NCI-H1930 (cell line): Measurements from ENCODE around the gene KRTAP10-12.
"Not testable (repeated sequence)": the region's sequence is repeated elsewhere in the genome, so short reads cannot be mapped to it uniquely, and the experiment has no call there.

Experiments used
- DNase-seq, 2 experiments: peaks; one replicate each; lab custom pipeline; 2025; lab: John Stamatoyannopoulos, UW

The KRTAP10-12 gene

GRCh38 chr21:44670642-44671432 lies 26.1 kb upstream of the KRTAP10-12 start:
- DNase-seq: no peak

- no peak for DNase-seq
These were observed 25.1 kb upstream of the KRTAP10-12 start for GRCh38 chr21:44671911-44672310.

- DNase-seq: no peak
These were observed 19.1 kb upstream of the KRTAP10-12 start for GRCh38 chr21:44677881-44678280.

GRCh38 chr21:44681152-44681551 lies 15.8 kb upstream of the KRTAP10-12 start:
- no peak for DNase-seq

- no peak for DNase-seq
These were observed 15.0 kb upstream of the KRTAP10-12 start, which contains the start of gene KRTAP12-1 for GRCh38 chr21:44681861-44682579. Gene KRTAP12-1 (minus strand): TSS chr21:44682163. CDS start chr21:44682123, 40 bp downstream.

GRCh38 chr21:44682580-44683151 lies 14.3 kb upstream of the KRTAP10-12 start:
- no peak for DNase-seq

GRCh38 chr21:44684077-44684476 lies 12.9 kb upstream of the KRTAP10-12 start:
- no peak for DNase-seq

- no peak for DNase-seq
These were observed 12.5 kb upstream of the KRTAP10-12 start for GRCh38 chr21:44684483-44684882.

- DNase-seq: not testable (repeated sequence)
These were observed 11.9 kb upstream of the KRTAP10-12 start for GRCh38 chr21:44685050-44685449.

GRCh38 chr21:44686000-44686781 lies 10.8 kb upstream of the KRTAP10-12 start:
- DNase-seq: no peak

GRCh38 chr21:44686843-44687561 lies 10.0 kb upstream of the KRTAP10-12 start:
- no peak for DNase-seq

GRCh38 chr21:44687671-44688070 lies 9.3 kb upstream of the KRTAP10-12 start:
- DNase-seq: no peak

- DNase-seq: not testable (repeated sequence)
These were observed 7.2 kb upstream of the KRTAP10-12 start for GRCh38 chr21:44689740-44690139.

- DNase-seq: no peak
These were observed 5.3 kb upstream of the KRTAP10-12 start for GRCh38 chr21:44691686-44692085.

GRCh38 chr21:44692798-44693512 lies 4.0 kb upstream of the KRTAP10-12 start:
- DNase-seq: no peak

- no peak for DNase-seq
These were observed 2.2 kb upstream of the KRTAP10-12 start for GRCh38 chr21:44694776-44695175.

- no peak for DNase-seq
These were observed 1.8 kb upstream of the KRTAP10-12 start for GRCh38 chr21:44695184-44695583.

- DNase-seq: no peak
These were observed 1.3 kb upstream of the KRTAP10-12 start for GRCh38 chr21:44695641-44696040.

GRCh38 chr21:44696572-44696971 lies 400 bp upstream of the KRTAP10-12 start:
- DNase-seq: no peak

- no peak for DNase-seq
These were observed 1.1 kb downstream of the KRTAP10-12 start for GRCh38 chr21:44697811-44698734.
